HepG2 (cell line): Measurements from ENCODE around the gene TIMM10. TPM values are rescaled to one million over a fixed set of nuclear protein-coding genes. Genes with fewer than 3 reads are reported as not detected.

Source experiments
- BRD4 ChIP-seq: sonication (generic); formaldehyde crosslinking; IDR thresholded peaks from 2 replicates; pipeline ENCODE4 v1.4.0; 2020; ENCODE audit warnings: missing genetic modification reagents
- CBX5 ChIP-seq: sonication (generic); formaldehyde crosslinking; IDR thresholded peaks from 2 replicates; pipeline ENCODE4 v1.4.0; 2020; ENCODE audit warnings: missing genetic modification reagents, borderline replicate concordance
- CCDC6 ChIP-seq: sonication (generic); formaldehyde crosslinking; IDR thresholded peaks from 2 replicates; pipeline ENCODE4 v1.8.1; 2022; ENCODE audit warnings: mild to moderate bottlenecking, missing genetic modification reagents, moderate library complexity
- CENPT ChIP-seq: sonication (generic); formaldehyde crosslinking; IDR thresholded peaks from 2 replicates; pipeline ENCODE4 v1.8.0; 2022; ENCODE audit warnings: low read depth, mild to moderate bottlenecking, moderate library complexity, missing genetic modification reagents
- FOXO1 ChIP-seq: sonication (generic); formaldehyde crosslinking; IDR thresholded peaks from 2 replicates; pipeline ENCODE4 v1.4.0; 2020; ENCODE audit warnings: missing genetic modification reagents
- GABPB1 ChIP-seq: IDR thresholded peaks from 2 replicates; pipeline ENCODE4 v1.6.1; 2016; ENCODE audit warnings: mild to moderate bottlenecking, missing genetic modification reagents, moderate library complexity, missing compliant biosample characterization
- MAF1 ChIP-seq: sonication (generic); formaldehyde crosslinking; IDR thresholded peaks from 2 replicates; pipeline ENCODE4 v1.5.0; 2020; ENCODE audit warnings: missing genetic modification reagents, borderline replicate concordance
- NCOR1 ChIP-seq: fragments of 200-600 bp; sonication (generic); IDR thresholded peaks from 2 replicates; pipeline ENCODE4 v1.7.0; 2017; ENCODE audit warnings: antibody characterized with exemption, low read length, borderline replicate concordance
- PHF21A ChIP-seq: sonication (generic); formaldehyde crosslinking; IDR thresholded peaks from 2 replicates; pipeline ENCODE4 v1.5.0; 2020; ENCODE audit warnings: mild to moderate bottlenecking, missing genetic modification reagents
- PHF8 ChIP-seq: sonication (generic); formaldehyde crosslinking; IDR thresholded peaks from 2 replicates; pipeline ENCODE4 v1.5.0; 2020; ENCODE audit warnings: missing genetic modification reagents
- TBP ChIP-seq: sonication (generic); formaldehyde crosslinking; IDR thresholded peaks from 2 replicates; pipeline ENCODE4 v1.5.0; 2020; ENCODE audit warnings: missing genetic modification reagents
- TEAD3 ChIP-seq: optimal IDR thresholded peaks from 2 replicates; pipeline ENCODE3; 2016; ENCODE audit warnings: borderline replicate concordance
- TGIF2 ChIP-seq: IDR thresholded peaks from 2 replicates; pipeline ENCODE4 v1.6.1; 2016; ENCODE audit warnings: control low read depth, missing compliant biosample characterization
- ZBTB20 ChIP-seq: sonication (generic); formaldehyde crosslinking; IDR thresholded peaks from 2 replicates; pipeline ENCODE4 v1.8.1; 2023; ENCODE audit warnings: missing genetic modification reagents, low read depth, mild to moderate bottlenecking, borderline replicate concordance
- ZNF614 ChIP-seq: IDR thresholded peaks from 2 replicates; pipeline ENCODE4 v1.6.1; 2018; ENCODE audit warnings: missing biosample characterization, missing genetic modification reagents, inconsistent platforms, borderline replicate concordance
- ZNF678 ChIP-seq: sonication (generic); formaldehyde crosslinking; IDR thresholded peaks from 2 replicates; pipeline ENCODE4 v1.4.0; 2020; ENCODE audit warnings: mild to moderate bottlenecking, missing genetic modification reagents
- polyA plus RNA-seq, 8 experiments: library from polyadenylated mRNA; depleted of rRNA in 3 of 8; stranded (reverse) in 7 of 8; unstranded in 1 of 8; fragments of >200 nt; fragmentation: Illumina TruSeq in 4 of 8; extraction: Trizol in 4 of 8; gene quantifications; 2 replicates each; pipeline versions ENCODE4 v1.2.1 to v1.2.3, GENCODE V29; 2011 to 2016; ENCODE audit warnings: low read depth in 4 of 8, missing spikeins in 1 of 8, mixed read lengths in 1 of 8; ENCODE audit not compliant: insufficient read depth in 1 of 8
- total RNA-seq, 5 experiments: library from RNA; depleted of rRNA; stranded (reverse); fragments of >200 nt; fragmentation: Illumina TruSeq; extraction: Trizol; gene quantifications; 2 replicates each; pipeline ENCODE4 v1.2.3, GENCODE V29; 2016; ENCODE audit warnings: low read depth in 1 of 5
- TF ChIP-seq, protein P1 (sequence below): sonication (generic); formaldehyde crosslinking; IDR thresholded peaks from 2 replicates; pipeline ENCODE4 v1.5.1; 2020; ENCODE audit warnings: missing genetic modification reagents, mild to moderate bottlenecking, borderline replicate concordance
- TF ChIP-seq, protein P2 (sequence below): sonication (generic); formaldehyde crosslinking; IDR thresholded peaks from 2 replicates; pipeline ENCODE4 v1.4.0; 2020; ENCODE audit warnings: missing genetic modification reagents
- TF ChIP-seq, protein P3 (sequence below): sonication (generic); formaldehyde crosslinking; conservative IDR thresholded peaks from 2 replicates; pipeline ENCODE4 v1.5.0; 2020; ENCODE audit warnings: missing genetic modification reagents
- TF ChIP-seq, protein P4 (sequence below): sonication (generic); formaldehyde crosslinking; IDR thresholded peaks from 2 replicates; pipeline ENCODE4 v1.5.1; 2020; ENCODE audit warnings: mild to moderate bottlenecking, missing genetic modification reagents, borderline replicate concordance
- TF ChIP-seq, protein P5 (sequence below): sonication (generic); formaldehyde crosslinking; IDR thresholded peaks from 2 replicates; pipeline ENCODE4 v1.4.0; 2020; ENCODE audit warnings: missing genetic modification reagents
- TF ChIP-seq, protein P6 (sequence below): sonication (generic); formaldehyde crosslinking; IDR thresholded peaks from 2 replicates; pipeline ENCODE4 v1.4.0; 2020; ENCODE audit warnings: missing genetic modification reagents, low read depth, mild to moderate bottlenecking, borderline replicate concordance

TIMM10 gene
- total and polyA plus RNA-seq, 2 of the 13 experiments (the other 11 are each of a cell fraction or from before 2014, with no cell fraction given): 67.8 to 82.2 TPM

DNA sequence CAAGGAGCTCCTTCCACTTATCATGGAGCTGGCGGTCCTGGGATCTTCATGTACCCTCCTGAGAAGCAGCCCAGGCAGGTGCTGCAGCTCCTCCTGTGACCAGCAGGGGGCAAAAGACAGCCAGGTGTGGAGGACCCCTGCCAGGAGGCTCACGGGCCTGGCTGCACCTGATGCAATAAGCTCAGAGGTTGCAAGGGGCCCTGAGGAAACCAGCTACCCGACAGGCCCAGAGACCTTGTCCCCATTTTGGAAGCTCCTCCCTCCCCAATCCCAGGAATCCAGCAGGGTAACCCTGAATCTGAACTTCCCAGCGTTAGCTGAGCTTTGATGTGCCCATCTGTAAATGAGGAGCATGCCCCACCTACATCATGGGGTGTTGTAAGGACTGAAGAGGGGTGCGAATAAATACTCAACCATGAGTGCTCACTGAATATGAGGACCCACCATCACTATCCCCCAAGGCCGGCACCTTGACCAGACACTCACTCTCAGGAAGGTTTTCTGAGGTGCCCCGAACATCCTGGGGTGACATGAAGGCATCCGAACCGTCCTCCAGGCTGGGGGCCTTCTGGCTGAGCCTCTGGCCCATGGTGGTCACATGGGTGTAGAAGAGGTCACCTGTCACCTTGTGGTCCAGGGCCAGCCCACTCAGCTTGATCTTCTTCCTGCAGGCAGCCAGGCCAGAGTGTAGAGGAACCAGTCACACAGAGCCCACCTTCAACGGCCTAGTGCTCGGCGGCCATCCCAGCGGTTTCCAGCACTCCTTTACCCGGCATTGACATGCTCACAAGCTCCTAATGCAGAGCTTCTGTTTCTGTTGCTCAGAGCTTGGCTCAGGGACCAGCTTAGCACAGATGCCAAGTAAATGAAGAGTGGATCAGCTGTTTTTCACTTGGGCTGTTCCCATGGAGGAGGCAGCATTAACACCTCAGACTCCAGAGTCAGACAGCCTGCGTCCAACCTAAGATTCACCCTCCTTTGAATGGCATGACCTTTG, 36.7 kb downstream of the TIMM10 start (continued):
- TF ChIP-seq NCOR1 (no peak), ZNF678 (CRISPR knock-in tag) (no peak), PHF21A (CRISPR knock-in tag) (peak; percentile 56; the same call in 1 of the 2 replicates), PHF8 (no peak), CENPT (no peak), GABPB1 (CRISPR knock-in tag) (peak; percentile 54), FOXO1 (CRISPR knock-in tag) (no peak), CBX5 (no peak; the same call in 1 of the 2 replicates), MAF1 (CRISPR knock-in tag) (no peak), ZBTB20 (CRISPR knock-in tag) (no peak), TEAD3 (no peak), TBP (CRISPR knock-in tag) (no peak), ZNF614 (CRISPR knock-in tag) (0 out of 2 replicates have a peak, but pooled peaks have one; percentile 51), TGIF2 (CRISPR knock-in tag) (no peak), CCDC6 (CRISPR knock-in tag) (peak; percentile 92; the same call in 1 of the 2 replicates), BRD4 (CRISPR knock-in tag) (no peak)
- TF ChIP-seq, protein P1, sequence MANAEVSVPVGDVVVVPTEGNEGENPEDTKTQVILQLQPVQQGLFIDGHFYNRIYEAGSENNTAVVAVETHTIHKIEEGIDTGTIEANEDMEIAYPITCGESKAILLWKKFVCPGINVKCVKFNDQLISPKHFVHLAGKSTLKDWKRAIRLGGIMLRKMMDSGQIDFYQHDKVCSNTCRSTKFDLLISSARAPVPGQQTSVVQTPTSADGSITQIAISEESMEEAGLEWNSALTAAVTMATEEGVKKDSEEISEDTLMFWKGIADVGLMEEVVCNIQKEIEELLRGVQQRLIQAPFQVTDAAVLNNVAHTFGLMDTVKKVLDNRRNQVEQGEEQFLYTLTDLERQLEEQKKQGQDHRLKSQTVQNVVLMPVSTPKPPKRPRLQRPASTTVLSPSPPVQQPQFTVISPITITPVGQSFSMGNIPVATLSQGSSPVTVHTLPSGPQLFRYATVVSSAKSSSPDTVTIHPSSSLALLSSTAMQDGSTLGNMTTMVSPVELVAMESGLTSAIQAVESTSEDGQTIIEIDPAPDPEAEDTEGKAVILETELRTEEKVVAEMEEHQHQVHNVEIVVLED (CRISPR knock-in tag): peak; percentile 45; the same call in 1 of the 2 replicates
- TF ChIP-seq, protein P2, sequence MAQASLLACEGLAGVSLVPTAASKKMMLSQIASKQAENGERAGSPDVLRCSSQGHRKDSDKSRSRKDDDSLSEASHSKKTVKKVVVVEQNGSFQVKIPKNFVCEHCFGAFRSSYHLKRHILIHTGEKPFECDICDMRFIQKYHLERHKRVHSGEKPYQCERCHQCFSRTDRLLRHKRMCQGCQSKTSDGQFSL (CRISPR knock-in tag): no peak
- TF ChIP-seq, protein P3, sequence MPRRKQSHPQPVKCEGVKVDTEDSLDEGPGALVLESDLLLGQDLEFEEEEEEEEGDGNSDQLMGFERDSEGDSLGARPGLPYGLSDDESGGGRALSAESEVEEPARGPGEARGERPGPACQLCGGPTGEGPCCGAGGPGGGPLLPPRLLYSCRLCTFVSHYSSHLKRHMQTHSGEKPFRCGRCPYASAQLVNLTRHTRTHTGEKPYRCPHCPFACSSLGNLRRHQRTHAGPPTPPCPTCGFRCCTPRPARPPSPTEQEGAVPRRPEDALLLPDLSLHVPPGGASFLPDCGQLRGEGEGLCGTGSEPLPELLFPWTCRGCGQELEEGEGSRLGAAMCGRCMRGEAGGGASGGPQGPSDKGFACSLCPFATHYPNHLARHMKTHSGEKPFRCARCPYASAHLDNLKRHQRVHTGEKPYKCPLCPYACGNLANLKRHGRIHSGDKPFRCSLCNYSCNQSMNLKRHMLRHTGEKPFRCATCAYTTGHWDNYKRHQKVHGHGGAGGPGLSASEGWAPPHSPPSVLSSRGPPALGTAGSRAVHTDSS (CRISPR knock-in tag): no peak
- TF ChIP-seq, protein P4, sequence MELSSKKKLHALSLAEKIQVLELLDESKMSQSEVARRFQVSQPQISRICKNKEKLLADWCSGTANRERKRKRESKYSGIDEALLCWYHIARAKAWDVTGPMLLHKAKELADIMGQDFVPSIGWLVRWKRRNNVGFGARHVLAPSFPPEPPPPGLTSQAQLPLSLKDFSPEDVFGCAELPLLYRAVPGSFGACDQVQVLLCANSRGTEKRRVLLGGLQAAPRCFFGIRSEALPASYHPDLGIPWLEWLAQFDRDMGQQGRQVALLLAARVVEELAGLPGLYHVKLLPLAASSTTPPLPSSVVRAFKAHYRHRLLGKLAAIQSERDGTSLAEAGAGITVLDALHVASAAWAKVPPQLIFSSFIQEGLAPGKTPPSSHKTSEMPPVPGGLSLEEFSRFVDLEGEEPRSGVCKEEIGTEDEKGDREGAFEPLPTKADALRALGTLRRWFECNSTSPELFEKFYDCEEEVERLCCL (CRISPR knock-in tag): no peak
- TF ChIP-seq, protein P5, sequence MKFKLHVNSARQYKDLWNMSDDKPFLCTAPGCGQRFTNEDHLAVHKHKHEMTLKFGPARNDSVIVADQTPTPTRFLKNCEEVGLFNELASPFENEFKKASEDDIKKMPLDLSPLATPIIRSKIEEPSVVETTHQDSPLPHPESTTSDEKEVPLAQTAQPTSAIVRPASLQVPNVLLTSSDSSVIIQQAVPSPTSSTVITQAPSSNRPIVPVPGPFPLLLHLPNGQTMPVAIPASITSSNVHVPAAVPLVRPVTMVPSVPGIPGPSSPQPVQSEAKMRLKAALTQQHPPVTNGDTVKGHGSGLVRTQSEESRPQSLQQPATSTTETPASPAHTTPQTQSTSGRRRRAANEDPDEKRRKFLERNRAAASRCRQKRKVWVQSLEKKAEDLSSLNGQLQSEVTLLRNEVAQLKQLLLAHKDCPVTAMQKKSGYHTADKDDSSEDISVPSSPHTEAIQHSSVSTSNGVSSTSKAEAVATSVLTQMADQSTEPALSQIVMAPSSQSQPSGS (CRISPR knock-in tag): peak; percentile 85
- TF ChIP-seq, protein P6, sequence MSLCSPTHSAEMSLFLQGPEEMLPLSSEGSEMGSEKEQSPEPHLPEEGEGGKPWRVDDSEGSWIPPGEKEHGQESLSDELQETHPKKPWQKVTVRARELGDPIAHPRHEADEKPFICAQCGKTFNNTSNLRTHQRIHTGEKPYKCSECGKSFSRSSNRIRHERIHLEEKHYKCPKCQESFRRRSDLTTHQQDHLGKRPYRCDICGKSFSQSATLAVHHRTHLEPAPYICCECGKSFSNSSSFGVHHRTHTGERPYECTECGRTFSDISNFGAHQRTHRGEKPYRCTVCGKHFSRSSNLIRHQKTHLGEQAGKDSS (CRISPR knock-in tag): peak; percentile 82; the same call in 1 of the 2 replicates
